Astrocyte (in vitro differentiated cells and primary cell): ENCODE measurements around the gene ERV3-1. TPM values are rescaled to one million over a fixed set of nuclear protein-coding genes. Genes with fewer than 3 reads are reported as not detected.
A peak's percentile ranks its signal among the peaks of the same experiment; 100 is the strongest.

ENCODE experiments used
- DNase-seq: peaks from one replicate; pipeline ENCODE4 v3.0.0-alpha.2; 2010; ENCODE audit warnings: low read depth
- FAIRE-seq: peaks from 2 replicates; lab custom pipeline; 2011; peaks lifted over from hg19 to GRCh38; lab: Jason Lieb, UNC
- H2AFZ ChIP-seq: 2 replicates; pipeline ENCODE4 v1.6.0; 2012; ENCODE audit warnings: low read depth, low read length, inconsistent platforms
- H3K27ac ChIP-seq: 2 replicates; pipeline ENCODE4 v1.5.1; 2011; ENCODE audit warnings: low read depth, low read length, inconsistent platforms
- H3K27me3 ChIP-seq: 2 replicates; pipeline ENCODE4 v1.6.0; 2011; ENCODE audit warnings: low read length, inconsistent platforms; ENCODE audit not compliant: insufficient read depth
- H3K36me3 ChIP-seq: 2 replicates; pipeline ENCODE4 v1.5.1; 2011; ENCODE audit warnings: low read length, inconsistent platforms; ENCODE audit not compliant: insufficient read depth
- H3K4me1 ChIP-seq: 2 replicates; pipeline ENCODE4 v1.5.1; 2011; ENCODE audit warnings: low read length, inconsistent platforms; ENCODE audit not compliant: insufficient read depth
- H3K4me2 ChIP-seq: 2 replicates; pipeline ENCODE4 v1.6.0; 2012; ENCODE audit warnings: low read length, inconsistent platforms
- H3K4me3 ChIP-seq: 2 replicates; pipeline ENCODE4 v1.5.1; 2011; ENCODE audit warnings: low read depth, mild to moderate bottlenecking, low read length, inconsistent platforms; ENCODE audit not compliant: insufficient read depth
- H3K79me2 ChIP-seq: 2 replicates; pipeline ENCODE4 v1.6.0; 2012; ENCODE audit warnings: mild to moderate bottlenecking, low read length, inconsistent platforms; ENCODE audit not compliant: insufficient read depth
- H3K9ac ChIP-seq: 2 replicates; pipeline ENCODE4 v1.6.0; 2012; ENCODE audit warnings: mild to moderate bottlenecking, low read length, inconsistent platforms
- H3K9me3 ChIP-seq: 2 replicates; pipeline ENCODE4 v1.5.1; 2012; ENCODE audit warnings: low read depth, mild to moderate bottlenecking, low read length, inconsistent platforms; ENCODE audit not compliant: insufficient read depth
- H4K20me1 ChIP-seq: 2 replicates; pipeline ENCODE4 v1.6.0; 2012; ENCODE audit warnings: low read length, inconsistent platforms; ENCODE audit not compliant: insufficient read depth
- H3K27ac Mint-ChIP-seq: one replicate; pipeline ENCODE4 v1.8.0; 2021; ENCODE audit warnings: mild to moderate bottlenecking, mixed read lengths; ENCODE audit not compliant: unreplicated experiment
- H3K27me3 Mint-ChIP-seq: one replicate; pipeline ENCODE4 v1.8.0; 2021; ENCODE audit warnings: low read depth, mixed read lengths; ENCODE audit not compliant: unreplicated experiment
- H3K36me3 Mint-ChIP-seq: one replicate; pipeline ENCODE4 v1.8.0; 2021; ENCODE audit warnings: low read depth, mixed read lengths; ENCODE audit not compliant: unreplicated experiment
- H3K4me1 Mint-ChIP-seq: one replicate; pipeline ENCODE4 v1.8.0; 2021; ENCODE audit warnings: low read depth, mixed read lengths; ENCODE audit not compliant: unreplicated experiment
- H3K4me3 Mint-ChIP-seq: one replicate; pipeline ENCODE4 v1.8.0; 2021; ENCODE audit warnings: mild to moderate bottlenecking, moderate library complexity, mixed read lengths; ENCODE audit not compliant: unreplicated experiment
- H3K9me3 Mint-ChIP-seq: one replicate; pipeline ENCODE4 v1.8.0; 2021; ENCODE audit warnings: mild to moderate bottlenecking, mixed read lengths; ENCODE audit not compliant: unreplicated experiment
- EZH2 ChIP-seq: IDR thresholded peaks from 2 replicates; pipeline ENCODE4 v1.6.1; 2012; ENCODE audit warnings: mild to moderate bottlenecking, low read length, inconsistent platforms; ENCODE audit not compliant: insufficient read depth
- total RNA-seq: library from RNA; stranded (reverse); gene quantifications from 2 replicates; pipeline ENCODE4 v1.2.1, GENCODE V29; 2021
- TF ChIP-seq, protein P1 (sequence below): IDR thresholded peaks from 2 replicates; pipeline ENCODE4 v1.5.1; 2011; ENCODE audit warnings: low read depth, mild to moderate bottlenecking, inconsistent platforms, low read length, moderate library complexity; ENCODE audit not compliant: insufficient read depth

The ERV3-1 gene
- total RNA-seq, 1 donor from 2014 or later = 20.2 TPM

DNA sequence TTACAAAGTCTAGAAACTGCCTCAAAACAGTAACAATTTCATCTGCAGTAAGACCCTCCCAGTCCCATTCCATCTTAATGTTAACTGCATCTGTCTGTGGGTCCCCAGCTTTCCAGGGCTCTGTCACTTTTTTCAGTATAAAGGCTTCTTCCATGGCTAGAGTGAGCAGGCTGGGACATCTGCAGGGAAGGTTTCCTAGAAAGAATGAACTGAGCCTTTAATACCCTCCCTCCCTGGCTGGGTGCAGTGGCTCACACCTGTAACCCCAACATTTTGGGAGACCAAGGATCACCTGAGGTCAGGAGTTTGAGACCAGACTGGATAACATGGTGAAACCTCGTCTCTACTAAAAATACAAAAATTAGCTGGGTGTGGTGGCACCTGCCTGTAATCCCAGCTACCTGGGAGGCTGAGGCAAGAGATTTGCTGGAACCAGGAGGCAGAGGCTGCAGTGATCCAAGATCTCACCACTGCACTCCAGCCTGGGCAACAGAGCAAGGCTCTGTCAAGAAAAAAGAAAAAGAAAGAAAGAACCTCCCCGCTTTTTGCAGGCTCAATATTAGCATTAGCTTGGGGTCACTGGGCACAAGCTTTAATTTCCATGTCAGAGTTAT lies 3.4 kb downstream of the ERV3-1 start:
- DNase-seq (no peak), FAIRE-seq (no peak)
- Histone ChIP-seq H4K20me1 (peaks cover 21% of the 10 kb centered on the region), H3K4me1 (no peaks in the 10 kb centered on the region), H3K4me3 (no peak overlapping the region), H2AFZ (no peak overlapping the region), H3K9me3 (peaks cover 15% of the 10 kb centered on the region), H3K36me3 (no peaks in the 10 kb centered on the region), H3K27ac (no peak overlapping the region), H3K9ac (no peak overlapping the region), H3K4me2 (no peak overlapping the region), H3K27me3 (no peaks in the 10 kb centered on the region), H3K79me2 (peaks cover 75% of the 10 kb centered on the region)
- Mint-ChIP-seq H3K27ac (no peak overlapping the region), H3K36me3 (peaks cover 33% of the 10 kb centered on the region), H3K27me3 (no peaks in the 10 kb centered on the region), H3K4me3 (no peak overlapping the region), H3K9me3 (peaks cover 20% of the 10 kb centered on the region), H3K4me1 (peaks cover 15% of the 10 kb centered on the region)
- no peak for TF ChIP-seq EZH2
- TF ChIP-seq, protein P1, sequence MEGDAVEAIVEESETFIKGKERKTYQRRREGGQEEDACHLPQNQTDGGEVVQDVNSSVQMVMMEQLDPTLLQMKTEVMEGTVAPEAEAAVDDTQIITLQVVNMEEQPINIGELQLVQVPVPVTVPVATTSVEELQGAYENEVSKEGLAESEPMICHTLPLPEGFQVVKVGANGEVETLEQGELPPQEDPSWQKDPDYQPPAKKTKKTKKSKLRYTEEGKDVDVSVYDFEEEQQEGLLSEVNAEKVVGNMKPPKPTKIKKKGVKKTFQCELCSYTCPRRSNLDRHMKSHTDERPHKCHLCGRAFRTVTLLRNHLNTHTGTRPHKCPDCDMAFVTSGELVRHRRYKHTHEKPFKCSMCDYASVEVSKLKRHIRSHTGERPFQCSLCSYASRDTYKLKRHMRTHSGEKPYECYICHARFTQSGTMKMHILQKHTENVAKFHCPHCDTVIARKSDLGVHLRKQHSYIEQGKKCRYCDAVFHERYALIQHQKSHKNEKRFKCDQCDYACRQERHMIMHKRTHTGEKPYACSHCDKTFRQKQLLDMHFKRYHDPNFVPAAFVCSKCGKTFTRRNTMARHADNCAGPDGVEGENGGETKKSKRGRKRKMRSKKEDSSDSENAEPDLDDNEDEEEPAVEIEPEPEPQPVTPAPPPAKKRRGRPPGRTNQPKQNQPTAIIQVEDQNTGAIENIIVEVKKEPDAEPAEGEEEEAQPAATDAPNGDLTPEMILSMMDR = no peak

- Mint-ChIP-seq H3K4me3 (no peak overlapping the region), H3K36me3 (peaks cover 40% of the 10 kb centered on the region), H3K27ac (no peak overlapping the region), H3K27me3 (no peaks in the 10 kb centered on the region), H3K9me3 (peaks cover 28% of the 10 kb centered on the region), H3K4me1 (peaks cover 21% of the 10 kb centered on the region)
- H3K9ac ChIP-seq = no peak overlapping the region
- TF ChIP-seq EZH2 = no peak
- TF ChIP-seq, protein P1 = no peak
- no peak overlapping the region for H3K4me2 ChIP-seq
- FAIRE-seq (no peak), DNase-seq (peak; percentile 64)
- H4K20me1 ChIP-seq = peaks cover 21% of the 10 kb centered on the region
- peaks cover 75% of the 10 kb centered on the region for H3K79me2 ChIP-seq
- no peak overlapping the region for H2AFZ ChIP-seq
- H3K27ac ChIP-seq = no peak overlapping the region
- H3K4me3 ChIP-seq = no peak overlapping the region
- H3K36me3 ChIP-seq = no peaks in the 10 kb centered on the region
- peaks cover 17% of the 10 kb centered on the region for H3K9me3 ChIP-seq
- no peaks in the 10 kb centered on the region for H3K27me3 ChIP-seq
- no peaks in the 10 kb centered on the region for H3K4me1 ChIP-seq
These were observed 5.1 kb downstream of the ERV3-1 start for GRCh38 chr7:65001291-65001814.
